Stimulated activated naive CD8-positive, alpha-beta T cell treated with anti-CD3 and anti-CD28 coated beads, Interleukin-15, Interleukin-2, amounts not matched to agents 100 U/mL and 50 U/mL, for 24 hours (primary cell): ENCODE results near the gene NAV3.
"Not testable (repeated sequence)": the region's sequence is repeated elsewhere in the genome, so short reads cannot be mapped to it uniquely, and the experiment has no call there.

Experiments used
- ATAC-seq: fragments of 150-1000 bp; cut with Tn5 transposase; one replicate; pipeline ENCODE4 v1.10.0; 2021
- DNase-seq: peaks from one replicate; pipeline ENCODE4 v3.0.0; 2021

The NAV3 gene

GRCh38 chr12:78192979-78193378 lies 362.3 kb downstream of the NAV3 start:
- ATAC-seq = no peak
- no peak for DNase-seq

- ATAC-seq (no peak), DNase-seq (no peak)
These were observed 363.8 kb downstream of the NAV3 start for GRCh38 chr12:78194448-78194847.

- ATAC-seq (no peak), DNase-seq (no peak)
These were observed 368.2 kb downstream of the NAV3 start for GRCh38 chr12:78198896-78199295.

GRCh38 chr12:78199926-78200325 lies 369.2 kb downstream of the NAV3 start:
- DNase-seq = no peak
- ATAC-seq = no peak

GRCh38 chr12:78204926-78205325 lies 374.2 kb downstream of the NAV3 start:
- ATAC-seq (no peak), DNase-seq (no peak)

GRCh38 chr12:78208092-78208491 lies 377.4 kb downstream of the NAV3 start:
- ATAC-seq = no peak
- no peak for DNase-seq

- DNase-seq (no peak), ATAC-seq (no peak)
These were observed 379.3 kb downstream of the NAV3 start for GRCh38 chr12:78209846-78210505.

GRCh38 chr12:78210506-78210860 lies 379.8 kb downstream of the NAV3 start:
- ATAC-seq (no peak), DNase-seq (no peak)

- DNase-seq = no peak
- ATAC-seq = no peak
These were observed 380.2 kb downstream of the NAV3 start for GRCh38 chr12:78210894-78211302.

GRCh38 chr12:78220811-78221210 lies 390.1 kb downstream of the NAV3 start:
- DNase-seq = no peak

GRCh38 chr12:78224154-78224553 lies 393.5 kb downstream of the NAV3 start:
- ATAC-seq (no peak), DNase-seq (no peak)

More at GRCh38 chr12:78220811-78221210, 390.1 kb downstream of the NAV3 start:
- ATAC-seq = no peak

- ATAC-seq (no peak), DNase-seq (no peak)
These were observed 396.1 kb downstream of the NAV3 start for GRCh38 chr12:78226763-78227162.

- DNase-seq = peak; percentile 14
- ATAC-seq = no peak
These were observed 399.0 kb downstream of the NAV3 start for GRCh38 chr12:78229591-78230101.

GRCh38 chr12:78232756-78233155 lies 402.1 kb downstream of the NAV3 start:
- no peak for ATAC-seq
- no peak for DNase-seq

- no peak for DNase-seq
- ATAC-seq = no peak
These were observed 405.6 kb downstream of the NAV3 start for GRCh38 chr12:78236264-78236663.

GRCh38 chr12:78239544-78239943 lies 408.9 kb downstream of the NAV3 start:
- DNase-seq (no peak), ATAC-seq (no peak)

- DNase-seq (no peak), ATAC-seq (no peak)
These were observed 410.1 kb downstream of the NAV3 start for GRCh38 chr12:78240827-78241226.

GRCh38 chr12:78241446-78241845 lies 410.8 kb downstream of the NAV3 start:
- ATAC-seq (no peak), DNase-seq (no peak)

- ATAC-seq (no peak), DNase-seq (no peak)
These were observed 414.3 kb downstream of the NAV3 start for GRCh38 chr12:78244916-78245507.

GRCh38 chr12:78248321-78248720 lies 417.6 kb downstream of the NAV3 start:
- ATAC-seq = no peak

GRCh38 chr12:78249578-78249977 lies 418.9 kb downstream of the NAV3 start:
- DNase-seq (no peak), ATAC-seq (no peak)

More at GRCh38 chr12:78248321-78248720, 417.6 kb downstream of the NAV3 start:
- DNase-seq = no peak

GRCh38 chr12:78257662-78258061 lies 427.0 kb downstream of the NAV3 start:
- not testable (repeated sequence) for ATAC-seq, DNase-seq

- ATAC-seq = no peak
- DNase-seq = no peak
These were observed 430.3 kb downstream of the NAV3 start for GRCh38 chr12:78260976-78261375.

GRCh38 chr12:78261901-78262300 lies 431.2 kb downstream of the NAV3 start:
- no peak for ATAC-seq
- no peak for DNase-seq
